EL (cell line): ENCODE data around the gene CIBAR2.

Experiments used
- DNase-seq: peaks from one replicate; pipeline ENCODE4 v3.0.0-alpha.2; 2016

Gene CIBAR2

GRCh38 chr16:85101956-85102630 lies 10.2 kb downstream of the CIBAR2 start:
- no peak for DNase-seq

- DNase-seq, result no peak
These were observed 12.0 kb downstream of the CIBAR2 start for GRCh38 chr16:85100265-85100664.

- DNase-seq, result no peak
These were observed 13.7 kb downstream of the CIBAR2 start for GRCh38 chr16:85098565-85098964.

- no peak for DNase-seq
These were observed 15.4 kb downstream of the CIBAR2 start for GRCh38 chr16:85096921-85097320.

GRCh38 chr16:85094812-85095211 lies 17.5 kb downstream of the CIBAR2 start:
- DNase-seq, result no peak

GRCh38 chr16:85094176-85094805 lies 18.0 kb downstream of the CIBAR2 start:
- DNase-seq, result no peak

GRCh38 chr16:85093705-85094104 lies 18.6 kb downstream of the CIBAR2 start:
- no peak for DNase-seq

GRCh38 chr16:85092851-85093250 lies 19.4 kb downstream of the CIBAR2 start:
- no peak for DNase-seq

- DNase-seq, result no peak
These were observed 20.0 kb downstream of the CIBAR2 start for GRCh38 chr16:85092309-85092708.

GRCh38 chr16:85091522-85091910 lies 20.8 kb downstream of the CIBAR2 start:
- DNase-seq, result no peak

- DNase-seq, result no peak
These were observed 21.3 kb downstream of the CIBAR2 start for GRCh38 chr16:85090873-85091521.

- no peak for DNase-seq
These were observed 22.1 kb downstream of the CIBAR2 start for GRCh38 chr16:85090181-85090580.

GRCh38 chr16:85089525-85089924 lies 22.7 kb downstream of the CIBAR2 start:
- no peak for DNase-seq

- no peak for DNase-seq
These were observed 23.6 kb downstream of the CIBAR2 start for GRCh38 chr16:85088570-85089199.

GRCh38 chr16:85087899-85088569 lies 24.2 kb downstream of the CIBAR2 start:
- DNase-seq, result no peak

- peak; percentile 53 for DNase-seq
These were observed 25.7 kb downstream of the CIBAR2 start for GRCh38 chr16:85086347-85087291.

- DNase-seq, result no peak
These were observed 26.6 kb downstream of the CIBAR2 start for GRCh38 chr16:85085721-85086120.

GRCh38 chr16:85084841-85085510 lies 27.3 kb downstream of the CIBAR2 start:
- DNase-seq, result no peak

GRCh38 chr16:85083051-85083639 lies 29.1 kb downstream of the CIBAR2 start:
- DNase-seq, result no peak

GRCh38 chr16:85082173-85083050 lies 29.9 kb downstream of the CIBAR2 start:
- no peak for DNase-seq
